AG10803 (cell line): ENCODE data around the gene PAX8.

Experiments
- DNase-seq: peaks from one replicate; pipeline ENCODE4 v3.0.0; 2010; ENCODE audit warnings: low read depth
- H3K4me3 ChIP-seq: 2 replicates; pipeline ENCODE4 v1.5.1; 2011; ENCODE audit warnings: mild to moderate bottlenecking, low read length, control low read depth
- TF ChIP-seq, protein P1 (sequence below): conservative IDR thresholded peaks from 2 replicates; pipeline ENCODE4 v1.5.1; 2011; ENCODE audit warnings: mild to moderate bottlenecking, low read length, control low read depth, inconsistent platforms

The PAX8 gene

DNA sequence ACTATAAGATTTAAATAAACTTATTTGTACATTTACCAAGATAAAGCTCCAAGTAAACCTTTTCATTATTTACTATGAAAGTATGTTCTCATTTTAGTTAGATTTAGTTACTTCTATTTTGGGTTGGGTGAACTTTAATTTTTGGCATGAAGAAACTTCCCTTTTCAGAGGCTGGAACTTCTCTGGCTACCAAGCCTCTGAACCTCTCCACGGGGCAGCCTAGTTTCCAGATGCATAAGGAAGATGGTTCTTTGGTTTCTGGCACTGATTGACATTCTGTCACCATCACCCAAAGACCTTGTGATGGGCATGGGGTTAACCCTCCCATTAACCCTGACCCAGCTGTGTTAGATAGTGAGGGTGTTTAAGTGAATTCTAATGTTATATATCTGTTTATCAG is 87.8 kb downstream of the PAX8 start:
- no peak for DNase-seq
- TF ChIP-seq, protein P1, sequence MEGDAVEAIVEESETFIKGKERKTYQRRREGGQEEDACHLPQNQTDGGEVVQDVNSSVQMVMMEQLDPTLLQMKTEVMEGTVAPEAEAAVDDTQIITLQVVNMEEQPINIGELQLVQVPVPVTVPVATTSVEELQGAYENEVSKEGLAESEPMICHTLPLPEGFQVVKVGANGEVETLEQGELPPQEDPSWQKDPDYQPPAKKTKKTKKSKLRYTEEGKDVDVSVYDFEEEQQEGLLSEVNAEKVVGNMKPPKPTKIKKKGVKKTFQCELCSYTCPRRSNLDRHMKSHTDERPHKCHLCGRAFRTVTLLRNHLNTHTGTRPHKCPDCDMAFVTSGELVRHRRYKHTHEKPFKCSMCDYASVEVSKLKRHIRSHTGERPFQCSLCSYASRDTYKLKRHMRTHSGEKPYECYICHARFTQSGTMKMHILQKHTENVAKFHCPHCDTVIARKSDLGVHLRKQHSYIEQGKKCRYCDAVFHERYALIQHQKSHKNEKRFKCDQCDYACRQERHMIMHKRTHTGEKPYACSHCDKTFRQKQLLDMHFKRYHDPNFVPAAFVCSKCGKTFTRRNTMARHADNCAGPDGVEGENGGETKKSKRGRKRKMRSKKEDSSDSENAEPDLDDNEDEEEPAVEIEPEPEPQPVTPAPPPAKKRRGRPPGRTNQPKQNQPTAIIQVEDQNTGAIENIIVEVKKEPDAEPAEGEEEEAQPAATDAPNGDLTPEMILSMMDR: no peak
- no peak overlapping the region for H3K4me3 ChIP-seq

DNA sequence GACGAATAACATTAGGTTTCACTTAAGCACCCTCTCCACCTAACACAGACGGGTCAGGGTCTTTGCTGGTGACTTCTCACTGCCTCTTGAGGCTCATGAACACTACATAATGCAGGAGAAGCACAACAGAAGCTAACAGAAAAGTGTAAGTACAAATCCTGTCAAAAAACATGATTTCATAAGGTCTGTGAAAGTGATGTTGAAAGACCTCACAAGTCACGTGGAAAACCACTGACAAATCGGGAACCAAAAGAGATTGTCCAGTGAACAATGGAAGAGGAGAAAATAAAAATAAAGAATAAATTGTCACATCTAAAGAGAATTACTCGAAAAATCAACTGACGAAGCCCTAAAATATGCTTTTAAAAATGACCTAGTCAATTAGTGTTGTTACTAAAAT is 91.0 kb downstream of the PAX8 start:
- TF ChIP-seq, protein P1: no peak
- no peak for DNase-seq
- no peak overlapping the region for H3K4me3 ChIP-seq

DNA sequence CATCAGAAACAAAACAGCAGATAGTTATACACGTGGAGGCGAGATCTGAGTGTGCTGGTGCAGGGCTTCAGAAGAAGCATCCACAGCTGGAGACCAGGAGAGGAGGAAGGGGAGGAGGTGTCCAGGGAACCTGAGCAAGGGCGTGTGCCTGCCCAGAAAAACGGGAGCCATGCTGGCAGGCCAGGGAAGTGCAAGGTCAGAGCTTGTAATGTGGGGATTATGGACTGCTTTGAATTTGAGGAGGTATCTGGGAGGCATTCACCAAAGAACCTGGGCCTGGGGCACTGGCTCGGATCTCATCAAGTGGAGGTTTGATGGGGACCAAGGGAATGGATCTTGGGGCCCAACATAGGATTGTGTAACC is 92.3 kb downstream of the PAX8 start:
- DNase-seq: no peak
- no peak overlapping the region for H3K4me3 ChIP-seq
- TF ChIP-seq, protein P1: no peak

DNA sequence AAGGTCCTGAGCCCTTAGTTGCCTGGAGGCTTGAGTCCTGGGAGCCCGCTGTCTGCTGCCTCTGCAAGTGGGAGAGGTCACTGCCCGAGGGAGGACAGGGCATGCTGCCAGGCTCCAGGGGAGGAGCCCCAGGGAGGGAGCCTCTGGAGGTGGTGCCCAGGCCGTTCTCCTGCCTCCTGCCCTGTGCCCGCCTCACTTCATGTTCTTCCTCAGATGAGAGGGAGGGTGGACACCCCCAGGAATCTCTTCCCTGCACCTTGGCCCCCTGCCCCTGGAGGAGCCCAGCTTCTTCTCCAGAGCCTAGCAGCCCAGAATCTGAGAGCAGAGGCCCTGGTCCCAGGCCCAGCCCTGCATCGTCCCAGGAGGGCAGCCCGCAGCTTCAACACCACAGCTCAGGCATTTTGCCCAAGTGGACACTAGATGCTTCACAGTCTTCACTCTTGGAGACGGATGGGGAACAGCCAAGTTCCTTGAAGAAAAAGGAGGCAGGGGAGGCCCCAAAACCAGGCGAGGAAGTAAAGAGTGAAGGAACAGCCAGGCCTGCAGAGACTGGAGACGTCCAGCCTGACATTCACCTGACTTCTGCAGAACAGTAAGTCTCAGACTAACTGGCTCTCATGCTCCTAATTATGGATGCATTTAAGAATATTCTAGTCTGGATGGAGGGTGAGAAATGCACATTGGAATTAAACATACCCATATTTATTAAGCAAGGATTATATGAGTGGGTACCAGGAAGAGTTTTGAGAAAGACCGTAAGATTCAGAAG is 92.9 kb downstream of the PAX8 start:
- DNase-seq: no peak
- TF ChIP-seq, protein P1: no peak
- H3K4me3 ChIP-seq: no peak overlapping the region

DNA sequence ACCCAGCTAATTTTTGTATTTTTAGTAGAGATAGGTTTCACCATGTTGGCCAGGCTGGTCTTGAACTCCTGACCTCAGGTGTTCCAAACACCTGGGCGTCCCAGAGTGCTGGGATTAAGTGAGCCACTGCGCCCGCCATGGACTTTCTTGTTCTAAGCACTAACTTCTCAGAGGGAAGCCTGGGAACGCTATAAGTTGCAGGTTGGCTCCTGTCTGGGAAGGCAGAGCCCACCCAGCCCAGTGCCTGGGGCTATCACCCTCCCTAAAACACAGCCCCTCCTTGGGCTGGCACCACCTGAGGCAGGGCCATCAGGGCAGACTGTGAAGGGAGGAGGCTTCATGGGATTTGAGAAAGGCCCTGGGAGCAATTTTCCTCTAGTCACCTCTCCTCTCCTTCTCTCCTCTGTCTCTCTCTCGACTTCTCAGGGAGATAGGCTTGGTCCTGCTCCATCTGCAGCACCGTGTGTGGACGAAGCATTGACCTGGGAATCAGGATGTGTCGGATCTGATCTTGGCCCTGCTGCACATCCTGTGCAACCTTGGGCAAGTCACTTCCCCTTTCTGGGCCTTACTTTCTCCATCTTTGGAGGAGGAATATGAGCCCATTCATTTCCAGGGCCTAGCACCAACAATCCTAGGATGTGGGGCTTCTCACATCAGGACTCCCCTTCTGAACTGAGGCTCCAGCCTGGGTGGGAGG is 94.0 kb downstream of the PAX8 start:
- TF ChIP-seq, protein P1: no peak
- no peak overlapping the region for H3K4me3 ChIP-seq
- no peak for DNase-seq

DNA sequence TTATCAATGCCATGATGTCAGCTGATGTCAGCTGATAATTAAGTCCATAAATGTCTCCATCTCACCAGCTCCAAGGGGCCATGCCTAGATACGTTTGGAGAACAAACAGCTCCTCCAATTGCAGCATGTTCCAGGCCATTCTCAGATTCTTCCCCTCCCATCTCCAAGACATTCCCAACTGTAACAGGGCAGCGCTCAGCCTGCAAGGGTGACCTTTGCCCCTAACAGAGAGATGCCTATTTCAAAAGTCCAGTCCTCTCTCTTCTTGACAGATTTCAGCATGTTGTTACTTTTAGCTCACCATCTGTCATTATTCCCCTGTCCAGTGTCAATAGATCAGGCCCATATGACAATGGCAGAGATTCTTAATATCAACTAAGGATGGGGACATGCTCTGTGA is 95.0 kb downstream of the PAX8 start:
- DNase-seq: no peak
- no peak overlapping the region for H3K4me3 ChIP-seq
- TF ChIP-seq, protein P1: no peak

DNA sequence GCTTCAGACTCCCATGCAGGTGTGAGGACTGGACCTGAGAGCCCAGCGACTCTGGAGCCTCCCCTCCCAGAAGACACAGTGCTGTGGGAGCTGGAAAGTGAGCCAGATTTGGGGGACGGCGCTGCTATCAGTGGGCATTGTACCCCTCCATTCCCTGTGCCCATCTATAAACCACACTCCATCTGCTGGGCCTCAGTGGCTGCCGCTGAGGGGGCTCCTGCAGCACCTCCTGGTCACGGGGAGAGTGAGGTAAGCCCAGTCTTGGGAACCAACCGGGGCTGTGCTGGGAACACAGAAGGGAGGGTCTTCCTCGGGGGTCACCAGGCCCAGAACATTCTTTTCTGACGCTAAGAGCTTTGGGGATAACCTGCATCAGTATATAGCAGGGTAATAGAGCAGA is 95.5 kb downstream of the PAX8 start:
- no peak overlapping the region for H3K4me3 ChIP-seq
- no peak for DNase-seq
- TF ChIP-seq, protein P1: no peak
